ENCODE results near the gene PHACTR4. TPM values are rescaled to one million over a fixed set of nuclear protein-coding genes. Genes with fewer than 3 reads are reported as not detected.
A peak's percentile ranks its signal among the peaks of the same experiment; 100 is the strongest.

Gene PHACTR4
- total RNA-seq, 2 experiments from 2014 or later: 23.0 to 30.1 TPM

DNA sequence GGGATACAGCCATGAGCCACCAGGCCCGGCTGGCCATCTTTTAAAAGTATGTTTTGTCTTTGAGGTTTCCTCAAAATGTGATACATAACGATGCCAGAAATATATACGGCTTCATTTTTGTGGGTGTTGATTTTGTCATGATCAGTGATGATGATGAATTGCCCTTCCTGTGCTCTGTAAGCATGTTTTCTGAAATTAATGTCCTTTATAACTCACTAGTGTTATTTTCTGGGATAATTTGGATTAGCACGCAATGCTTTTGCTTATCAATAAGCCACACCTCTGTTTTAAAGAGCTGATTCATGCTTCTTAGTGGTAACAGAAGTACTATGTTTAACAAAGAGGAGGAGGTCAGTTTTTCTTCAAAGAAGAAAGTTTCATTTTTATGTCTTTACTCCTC is 25.6 kb downstream of the PHACTR4 start:
- no peaks in the 10 kb centered on the region for H3K9me3 Mint-ChIP-seq (ENCODE audit: low read depth)
- no peak overlapping the region for H3K27ac Mint-ChIP-seq
- CTCF ChIA-PET: interaction anchor here (0.6 to 1.3 kb wide), 4 partner anchors 17 to 286 kb away, joined by 3 to 6 read pairs (median 3); partner anchors contain the start of gene PHACTR4
- no peaks in the 10 kb centered on the region for H3K27me3 Mint-ChIP-seq
- intact Hi-C loops (cut with DNase I, micrococcal nuclease): no loop called here
- POLR2A ChIA-PET: no interaction called here
- H3K4me1 Mint-ChIP-seq: peaks cover 10% of the 10 kb centered on the region
- no peak for DNase-seq
- peaks cover 3% of the 10 kb centered on the region for H3K36me3 Mint-ChIP-seq (ENCODE audit: low read depth)
- H3K4me3 Mint-ChIP-seq: no peak overlapping the region
- peak; percentile 36 for ATAC-seq

DNA sequence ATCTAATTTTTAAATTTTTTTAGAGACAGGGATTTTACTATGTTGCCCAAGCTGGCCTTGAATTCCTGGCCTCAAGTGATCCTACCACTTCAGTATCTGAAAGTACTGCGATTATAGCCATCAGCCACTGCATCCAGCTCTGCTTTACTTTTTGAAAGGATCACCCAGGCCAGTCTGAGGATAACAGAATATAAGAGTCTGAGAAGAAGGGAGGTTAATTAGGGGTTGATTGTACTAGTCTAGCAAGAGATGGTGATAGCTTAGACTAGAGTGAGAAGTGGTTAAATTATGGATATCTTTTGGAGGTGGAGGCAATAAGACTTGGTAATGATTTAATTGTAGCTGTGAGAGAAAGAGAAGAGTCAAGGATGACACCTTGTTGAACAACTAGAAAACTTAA is 32.2 kb downstream of the PHACTR4 start:
- no peak overlapping the region for H3K4me3 Mint-ChIP-seq
- H3K27me3 Mint-ChIP-seq: no peaks in the 10 kb centered on the region
- intact Hi-C loops (cut with DNase I, micrococcal nuclease): no loop called here
- ATAC-seq (no peak), DNase-seq (no peak)
- no peak overlapping the region for H3K27ac Mint-ChIP-seq
- POLR2A ChIA-PET: interaction anchor here (0.6 kb wide), 1 partner anchor 72 kb away, joined by 4 read pairs; no protein-coding TSS in a partner anchor
- H3K36me3 Mint-ChIP-seq (ENCODE audit: low read depth): peaks cover 3% of the 10 kb centered on the region
- no peaks in the 10 kb centered on the region for H3K4me1 Mint-ChIP-seq
- CTCF ChIA-PET: interaction anchor here (0.6 to 1.0 kb wide), 3 partner anchors 42 to 153 kb away, joined by 3 to 6 read pairs (median 3); no protein-coding TSS in a partner anchor
- H3K9me3 Mint-ChIP-seq (ENCODE audit: low read depth): no peaks in the 10 kb centered on the region

DNA sequence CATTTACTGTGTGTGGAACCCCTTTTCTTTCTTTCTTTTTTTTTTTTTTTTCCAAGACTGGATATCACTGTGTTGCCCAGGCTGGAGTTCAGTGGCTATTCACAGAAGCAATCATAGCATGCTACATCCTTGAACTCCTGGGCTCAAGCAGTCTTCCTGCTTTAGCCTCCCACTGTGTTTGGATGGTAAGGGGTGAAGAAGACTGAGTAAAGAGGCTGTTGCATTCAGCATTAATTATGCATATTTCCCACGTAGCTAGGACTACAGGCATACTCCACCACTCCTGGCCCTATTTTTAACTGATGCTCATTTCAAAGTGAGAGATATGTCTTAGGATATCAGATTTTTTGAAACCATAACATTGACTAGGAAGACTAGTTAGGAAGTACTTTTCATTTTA is 39.5 kb downstream of the PHACTR4 start:
- H3K4me1 Mint-ChIP-seq: peaks cover 2% of the 10 kb centered on the region
- CTCF ChIA-PET: interaction anchor here (0.6 to 1.6 kb wide), 14 partner anchors 9 to 805 kb away, joined by 3 to 10 read pairs (median 3); no protein-coding TSS in a partner anchor
- H3K27me3 Mint-ChIP-seq: no peaks in the 10 kb centered on the region
- H3K4me3 Mint-ChIP-seq: no peak overlapping the region
- POLR2A ChIA-PET: interaction anchor here (1.6 kb wide), 1 partner anchor 96 kb away, joined by 3 read pairs; no protein-coding TSS in a partner anchor
- ATAC-seq (no peak), DNase-seq (no peak)
- H3K27ac Mint-ChIP-seq: no peak overlapping the region
- intact Hi-C loops (cut with DNase I, micrococcal nuclease): loop anchor here (1.0 to 5.0 kb wide), 2 partner anchors 93 to 468 kb away; no protein-coding TSS in a partner anchor
- H3K36me3 Mint-ChIP-seq (ENCODE audit: low read depth): peaks cover 5% of the 10 kb centered on the region
- no peaks in the 10 kb centered on the region for H3K9me3 Mint-ChIP-seq (ENCODE audit: low read depth)

- H3K27me3 Mint-ChIP-seq: no peaks in the 10 kb centered on the region
- H3K4me1 Mint-ChIP-seq: peaks cover 5% of the 10 kb centered on the region
- H3K4me3 Mint-ChIP-seq: no peak overlapping the region
- no peaks in the 10 kb centered on the region for H3K9me3 Mint-ChIP-seq (ENCODE audit: low read depth)
- CTCF ChIA-PET: interaction anchor here (0.9 to 2.0 kb wide), 7 partner anchors 9 to 191 kb away, joined by 3 to 6 read pairs (median 3); no protein-coding TSS in a partner anchor
- POLR2A ChIA-PET: interaction anchor here (2.2 kb wide), 1 partner anchor 94 kb away, joined by 8 read pairs; the partner anchor contains the start of gene RCC1
- intact Hi-C loops (cut with DNase I, micrococcal nuclease): loop anchor here in 1 of 2 experiments (2.0 kb wide), 1 partner anchor 191 kb away; no protein-coding TSS in a partner anchor
- H3K27ac Mint-ChIP-seq: no peak overlapping the region
- DNase-seq (no peak), ATAC-seq (no peak)
- H3K36me3 Mint-ChIP-seq (ENCODE audit: low read depth): peaks cover 7% of the 10 kb centered on the region
Measured at GRCh38 chr1:28411656-28412055, 42.1 kb downstream of the PHACTR4 start.

DNA sequence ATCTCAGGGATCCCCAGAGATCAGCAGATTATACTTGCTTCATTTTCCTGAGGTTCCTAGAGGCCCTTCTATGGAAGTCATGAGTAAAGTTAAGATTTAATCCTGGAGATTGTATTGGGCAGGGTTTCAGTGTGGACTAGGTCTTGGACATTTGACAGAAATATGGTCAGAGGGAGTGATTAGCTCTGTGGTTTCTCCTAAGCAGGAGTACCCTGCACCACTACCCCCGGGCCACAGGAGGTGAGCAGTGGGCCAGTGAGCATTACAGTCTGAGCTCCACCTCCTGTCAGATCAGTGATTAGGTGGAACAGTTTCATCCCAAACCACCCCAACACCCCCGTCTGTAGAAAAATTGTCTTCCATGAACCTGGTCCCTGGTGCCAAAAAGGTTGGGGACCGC is 43.2 kb downstream of the PHACTR4 start:
- intact Hi-C loops (cut with DNase I, micrococcal nuclease): no loop called here

DNA sequence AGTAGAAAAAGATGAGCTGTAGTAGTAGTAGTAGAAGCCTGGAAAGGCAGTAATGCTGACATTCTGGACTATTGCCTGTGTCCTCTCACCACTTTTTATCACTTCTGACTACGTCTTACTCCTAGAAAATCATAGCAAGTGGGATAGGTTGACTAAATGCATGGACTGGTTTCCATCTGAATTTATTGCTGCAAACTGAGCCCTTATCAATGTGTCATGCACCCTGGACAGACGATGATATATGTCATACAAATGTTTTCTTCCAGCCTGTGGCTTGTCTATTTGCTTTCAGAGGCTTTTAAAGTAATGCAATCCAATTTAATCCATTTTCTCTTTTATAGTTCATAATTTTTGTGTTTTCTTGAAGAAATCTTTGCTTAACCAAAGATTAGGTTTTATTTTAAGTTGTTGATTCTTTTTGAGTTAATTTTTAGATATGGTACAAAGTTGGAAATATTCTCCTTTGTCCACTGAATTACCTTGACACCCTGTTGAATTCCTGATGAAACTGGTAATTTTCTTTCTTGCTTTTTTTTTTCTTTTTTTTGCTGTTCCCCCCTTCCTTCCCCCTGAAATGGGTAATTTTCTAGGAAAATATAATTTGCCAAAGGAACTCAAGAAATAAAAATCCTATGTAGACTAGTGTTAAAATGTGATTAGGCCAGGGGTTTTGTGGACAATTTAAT is 47.1 kb downstream of the PHACTR4 start:
- H3K27me3 Mint-ChIP-seq: no peaks in the 10 kb centered on the region
- H3K9me3 Mint-ChIP-seq (ENCODE audit: low read depth): no peaks in the 10 kb centered on the region
- no peak for ATAC-seq
- no peak overlapping the region for H3K27ac Mint-ChIP-seq
- H3K4me3 Mint-ChIP-seq: no peak overlapping the region
- intact Hi-C loops (cut with DNase I, micrococcal nuclease): no loop called here
- ChIA-PET CTCF (interaction anchor here (1.3 kb wide), 1 partner anchor 57 kb away, joined by 3 read pairs; no protein-coding TSS in a partner anchor), POLR2A (no interaction called here)
- H3K4me1 Mint-ChIP-seq: peaks cover 16% of the 10 kb centered on the region
- no peak for DNase-seq
- H3K36me3 Mint-ChIP-seq (ENCODE audit: low read depth): peaks cover 2% of the 10 kb centered on the region

More for the DNA sequence above, 43.2 kb downstream of the PHACTR4 start:
- H3K27ac Mint-ChIP-seq: no peak overlapping the region
- no peaks in the 10 kb centered on the region for H3K9me3 Mint-ChIP-seq (ENCODE audit: low read depth)
- H3K4me3 Mint-ChIP-seq: no peak overlapping the region
- POLR2A ChIA-PET: interaction anchor here (0.6 to 2.2 kb wide), 3 partner anchors 93 to 98 kb away, joined by 3 to 8 read pairs (median 3); partner anchors contain the start of gene RCC1
- H3K4me1 Mint-ChIP-seq: peaks cover 14% of the 10 kb centered on the region
- peaks cover 7% of the 10 kb centered on the region for H3K36me3 Mint-ChIP-seq (ENCODE audit: low read depth)
- CTCF ChIA-PET: interaction anchor here (1.2 to 2.0 kb wide), 2 partner anchors 11 to 53 kb away, joined by 4 to 6 read pairs; no protein-coding TSS in a partner anchor
- DNase-seq: no peak
- no peaks in the 10 kb centered on the region for H3K27me3 Mint-ChIP-seq
- no peak for ATAC-seq

DNA sequence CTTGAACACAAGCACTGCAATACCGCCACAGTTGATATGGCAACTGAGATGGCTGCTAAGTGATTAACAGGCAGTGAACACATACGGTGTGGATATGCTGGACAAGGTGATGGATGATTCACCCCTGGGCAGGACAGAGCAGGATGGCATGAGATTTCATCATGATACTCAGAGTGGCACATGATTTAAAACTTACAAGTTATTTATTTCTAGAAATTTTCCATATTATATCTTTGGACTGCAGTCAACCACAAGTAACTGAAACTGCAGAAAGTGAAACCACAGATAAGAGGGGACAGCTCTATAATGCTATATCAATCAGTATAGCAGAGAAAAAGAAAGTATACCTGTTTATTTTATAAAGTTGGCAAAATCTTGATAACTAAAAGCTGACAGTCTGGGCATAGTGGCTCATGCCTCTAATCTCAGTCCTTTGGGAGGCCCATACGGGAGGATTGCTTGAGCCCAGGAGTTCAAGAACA is 47.9 kb downstream of the PHACTR4 start:
- Mint-ChIP-seq H3K36me3 (ENCODE audit: low read depth) (peaks cover 2% of the 10 kb centered on the region), H3K27ac (peak overlapping the region; percentile 60), H3K27me3 (no peaks in the 10 kb centered on the region), H3K4me1 (peaks cover 16% of the 10 kb centered on the region), H3K4me3 (no peak overlapping the region), H3K9me3 (ENCODE audit: low read depth) (no peaks in the 10 kb centered on the region)
- DNase-seq (peak; percentile 42), ATAC-seq (peak; percentile 92)
- intact Hi-C loops (cut with DNase I, micrococcal nuclease): no loop called here
- ChIA-PET CTCF (interaction anchor here (0.5 kb wide), 1 partner anchor 19 kb away, joined by 3 read pairs; no protein-coding TSS in a partner anchor), POLR2A (no interaction called here)

- CTCF ChIA-PET: interaction anchor here (1.0 kb wide), 1 partner anchor 53 kb away, joined by 3 read pairs; no protein-coding TSS in a partner anchor
- no peak overlapping the region for H3K4me3 Mint-ChIP-seq
Measured at GRCh38 chr1:28417926-28418637, 48.5 kb downstream of the PHACTR4 start.

DNA sequence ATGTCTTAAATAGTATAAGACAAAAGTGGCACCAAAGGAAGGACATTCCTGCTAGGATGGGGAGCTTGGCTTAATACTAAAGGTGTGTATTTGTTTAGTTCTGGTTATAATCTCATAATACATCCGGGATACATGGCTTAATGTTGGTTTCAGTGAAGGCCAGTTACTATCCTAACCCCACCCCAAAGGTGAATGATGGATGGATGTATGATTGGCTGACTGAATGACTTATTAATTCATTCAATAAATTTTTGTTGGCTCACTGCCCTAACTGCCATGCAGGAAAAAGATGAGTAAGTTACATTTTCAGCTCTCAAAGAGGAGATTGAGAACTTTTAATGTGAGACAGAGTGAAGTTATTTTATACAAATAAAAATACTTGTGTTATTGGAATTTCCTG is 52.2 kb downstream of the PHACTR4 start:
- intact Hi-C loops (cut with DNase I, micrococcal nuclease): no loop called here

More at GRCh38 chr1:28417926-28418637, 48.5 kb downstream of the PHACTR4 start:
- POLR2A ChIA-PET: no interaction called here
- DNase-seq: no peak
- peaks cover 2% of the 10 kb centered on the region for H3K36me3 Mint-ChIP-seq (ENCODE audit: low read depth)
- peaks cover 16% of the 10 kb centered on the region for H3K4me1 Mint-ChIP-seq
- intact Hi-C loops (cut with DNase I, micrococcal nuclease): no loop called here
- ATAC-seq: no peak
- H3K27me3 Mint-ChIP-seq: no peaks in the 10 kb centered on the region
- peak overlapping the region; percentile 60 for H3K27ac Mint-ChIP-seq
- H3K9me3 Mint-ChIP-seq (ENCODE audit: low read depth): no peaks in the 10 kb centered on the region

GRCh38 chr1:28426831-28427230 is 57.3 kb downstream of the PHACTR4 start:
- H3K27me3 Mint-ChIP-seq: no peaks in the 10 kb centered on the region
- peaks cover 5% of the 10 kb centered on the region for H3K4me1 Mint-ChIP-seq
- DNase-seq: no peak
- H3K36me3 Mint-ChIP-seq (ENCODE audit: low read depth): peaks cover 3% of the 10 kb centered on the region
- H3K4me3 Mint-ChIP-seq: no peak overlapping the region
- intact Hi-C loops (cut with DNase I, micrococcal nuclease): no loop called here
- ATAC-seq: no peak
- H3K27ac Mint-ChIP-seq: no peak overlapping the region
- H3K9me3 Mint-ChIP-seq (ENCODE audit: low read depth): no peaks in the 10 kb centered on the region
- ChIA-PET CTCF (no interaction called here), POLR2A (no interaction called here)

More for the DNA sequence above, 52.2 kb downstream of the PHACTR4 start:
- Mint-ChIP-seq H3K4me3 (no peak overlapping the region), H3K9me3 (ENCODE audit: low read depth) (no peaks in the 10 kb centered on the region), H3K4me1 (peaks cover 18% of the 10 kb centered on the region), H3K36me3 (ENCODE audit: low read depth) (peaks cover 3% of the 10 kb centered on the region), H3K27me3 (no peaks in the 10 kb centered on the region), H3K27ac (no peak overlapping the region)
- CTCF ChIA-PET: interaction anchor here (0.6 kb wide), 2 partner anchors 13 to 155 kb away, joined by 3 read pairs; no protein-coding TSS in a partner anchor
- POLR2A ChIA-PET: no interaction called here
- DNase-seq: no peak
- no peak for ATAC-seq

DNA sequence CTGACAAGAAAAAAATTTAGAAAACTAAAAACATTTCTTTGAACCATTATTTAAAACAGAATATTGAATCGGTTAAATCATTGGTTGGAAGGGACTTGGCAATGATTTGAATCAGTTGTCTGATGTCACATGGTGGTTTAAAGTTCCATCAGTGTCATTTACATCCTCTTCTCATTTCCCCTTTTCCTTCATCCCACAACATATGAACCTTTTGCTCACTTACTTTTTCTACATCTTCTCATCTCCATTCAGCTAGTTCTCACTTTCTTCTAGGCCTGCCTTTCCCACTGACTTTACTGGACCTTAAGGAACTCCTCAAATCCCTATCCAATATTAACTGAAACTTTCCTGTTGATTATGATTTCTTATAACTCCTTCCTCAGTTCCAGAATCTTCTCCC is 58.5 kb downstream of the PHACTR4 start:
- intact Hi-C loops (cut with DNase I, micrococcal nuclease): no loop called here
- Mint-ChIP-seq H3K36me3 (ENCODE audit: low read depth) (peaks cover 3% of the 10 kb centered on the region), H3K4me3 (no peak overlapping the region), H3K27ac (no peak overlapping the region), H3K9me3 (ENCODE audit: low read depth) (no peaks in the 10 kb centered on the region), H3K4me1 (peaks cover 5% of the 10 kb centered on the region), H3K27me3 (no peaks in the 10 kb centered on the region)
- ChIA-PET POLR2A (no interaction called here), CTCF (no interaction called here)
- ATAC-seq (no peak), DNase-seq (no peak)

Data from activated CD4-positive, alpha-beta T cell treated with anti-CD3 and anti-CD28 coated beads for 36 hours (primary cell).